ENCODE measurements around the gene C2CD2.

Gene C2CD2

DNA sequence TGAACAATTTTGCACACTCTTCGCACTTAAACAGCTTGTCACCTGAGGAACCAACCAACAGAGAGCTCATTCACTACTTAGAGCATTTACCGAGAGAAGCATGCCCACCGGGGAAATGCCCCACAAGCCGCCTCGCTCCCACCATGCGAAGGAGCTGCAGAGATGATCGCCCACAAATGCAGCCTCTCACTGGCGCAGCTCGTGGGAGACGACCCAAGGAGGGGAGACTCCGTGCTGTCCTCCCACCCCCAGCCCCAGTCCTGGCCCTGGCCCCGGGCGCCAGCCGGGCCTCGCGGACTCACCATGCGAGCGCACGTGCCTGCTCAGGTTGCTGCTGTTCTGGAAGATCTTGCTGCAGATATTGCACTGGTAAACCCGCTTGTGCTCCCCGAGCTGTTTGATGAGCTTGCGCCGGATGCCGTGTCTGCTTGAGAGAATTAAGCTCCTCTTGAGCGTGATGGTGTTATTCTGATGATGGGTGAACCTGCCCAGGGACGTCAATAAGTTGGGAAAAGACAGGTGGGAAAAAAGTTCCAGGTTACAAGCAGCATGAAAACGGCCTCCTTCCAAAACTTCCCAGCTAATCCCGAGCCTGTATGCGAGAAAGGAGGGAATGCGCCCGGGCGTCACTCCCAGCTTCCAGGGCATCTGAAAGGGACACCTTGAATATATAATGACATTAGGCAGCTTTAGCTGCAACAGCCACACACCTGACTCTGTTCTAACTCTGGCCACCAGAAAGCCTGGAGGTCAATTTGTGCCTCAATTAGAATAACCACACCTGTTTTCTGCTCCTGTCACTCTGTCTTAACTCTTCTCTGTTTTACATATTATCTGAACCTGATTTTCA, 117.4 kb downstream of the C2CD2 start:
- DNase-seq = no peak

DNA sequence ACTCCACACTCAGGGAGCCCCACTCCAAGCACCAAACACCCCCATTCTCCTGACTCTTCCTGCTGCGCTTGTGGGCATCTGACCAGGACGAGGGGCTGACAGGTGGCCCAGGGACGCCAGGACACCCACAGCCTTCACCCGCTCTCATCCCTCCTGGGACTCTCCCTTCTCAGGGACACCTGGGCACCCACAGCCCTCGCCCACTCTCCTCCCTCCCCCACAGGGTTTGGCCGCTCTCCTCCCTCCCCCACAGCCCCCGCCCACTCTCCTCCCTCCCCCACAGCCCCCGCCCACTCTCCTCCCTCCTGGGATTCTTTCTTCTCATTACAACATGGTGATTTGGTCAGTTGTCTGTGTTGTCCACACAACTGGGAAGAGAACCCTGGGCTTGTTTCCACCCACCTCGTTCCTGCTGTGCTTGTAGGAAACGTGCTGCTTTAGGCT, 118.1 kb downstream of the C2CD2 start:
- DNase-seq = no peak

Measured in T1000 (cell line).